ENCODE results near the gene SMYD1.

The SMYD1 gene

DNA sequence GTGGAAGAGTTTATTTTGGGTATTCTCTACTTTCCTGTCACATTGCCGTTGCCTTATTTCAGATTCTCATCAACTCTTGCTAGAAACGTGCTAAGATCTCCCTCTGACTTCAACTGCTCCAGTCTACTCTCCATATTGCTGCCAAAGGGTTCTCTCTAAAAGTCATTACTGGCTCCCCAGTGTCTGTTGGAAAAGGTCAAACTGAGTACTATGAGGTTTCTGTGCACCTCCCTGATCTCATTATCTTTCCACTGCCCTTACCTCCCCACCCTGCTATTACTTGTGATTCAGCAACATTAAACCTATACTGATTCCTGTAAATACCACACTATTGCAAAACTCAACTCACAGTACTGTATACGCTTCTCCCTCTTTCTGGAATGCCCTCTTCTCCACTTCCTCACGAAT is 10.2 kb upstream of the SMYD1 start:
- no peak for DNase-seq (ENCODE audit: low spot score)

DNA sequence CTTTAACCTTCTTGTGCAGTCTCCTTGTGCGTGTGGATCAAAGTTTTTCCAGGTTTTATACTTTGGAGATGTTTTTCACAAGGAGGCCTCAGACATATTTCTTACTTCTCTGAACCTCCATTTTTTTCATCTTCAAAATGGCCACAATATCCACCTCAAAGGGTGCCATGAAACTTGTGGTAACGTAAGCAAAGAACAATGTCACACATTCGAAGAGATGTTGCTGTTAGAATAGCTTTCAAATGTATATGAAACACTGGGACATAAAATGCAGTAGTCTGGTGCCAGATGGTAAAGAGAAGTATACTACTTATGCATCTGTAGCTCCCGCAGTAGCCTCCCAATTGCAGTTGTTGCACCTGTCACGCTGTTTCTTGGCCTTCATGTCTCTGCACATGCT is 9.4 kb upstream of the SMYD1 start:
- no peak for DNase-seq (ENCODE audit: low spot score)

DNA sequence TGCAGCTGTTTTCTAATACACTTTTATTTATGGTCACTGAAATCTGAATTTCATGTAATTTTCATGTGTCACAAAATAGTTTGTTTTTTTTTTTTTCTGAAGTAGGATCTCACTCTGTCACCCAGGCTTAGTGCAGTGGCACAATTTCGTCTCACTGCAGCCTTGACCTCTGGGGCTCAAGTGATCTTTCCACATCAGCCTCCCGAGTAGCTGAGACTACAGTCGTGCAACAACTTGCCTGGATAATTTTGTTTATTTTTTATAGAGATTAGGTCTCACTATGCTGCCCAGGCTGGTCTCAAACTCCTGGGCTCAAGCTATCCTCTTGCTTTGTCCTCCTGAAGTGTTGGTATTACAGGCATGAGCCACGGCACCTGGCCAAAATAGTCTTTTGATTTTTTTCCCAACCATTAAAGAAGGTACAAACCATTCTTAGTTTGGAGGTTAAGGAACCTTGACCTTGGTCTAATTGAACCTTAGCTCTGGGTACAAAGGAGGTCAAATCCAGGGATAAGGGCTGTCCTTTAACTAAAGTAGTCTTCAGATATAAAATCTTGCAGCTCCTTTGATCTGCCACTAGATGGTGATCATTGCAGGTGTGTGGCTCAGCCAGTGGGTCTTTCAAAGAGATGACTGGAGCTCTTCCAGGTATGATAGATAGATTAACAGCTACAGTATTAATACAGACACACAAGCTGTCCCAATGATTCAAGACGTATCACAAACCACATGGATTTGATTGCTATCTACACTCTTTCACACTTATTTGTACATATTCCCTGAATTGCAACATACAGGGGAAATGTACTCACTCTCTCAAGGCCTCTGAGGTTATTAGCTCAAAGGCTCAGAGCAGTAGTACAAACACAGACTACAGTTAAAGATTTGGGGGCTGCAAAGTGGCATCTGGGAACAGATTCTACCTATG is 7.4 kb upstream of the SMYD1 start:
- DNase-seq (ENCODE audit: low spot score), result peak; percentile 68

DNA sequence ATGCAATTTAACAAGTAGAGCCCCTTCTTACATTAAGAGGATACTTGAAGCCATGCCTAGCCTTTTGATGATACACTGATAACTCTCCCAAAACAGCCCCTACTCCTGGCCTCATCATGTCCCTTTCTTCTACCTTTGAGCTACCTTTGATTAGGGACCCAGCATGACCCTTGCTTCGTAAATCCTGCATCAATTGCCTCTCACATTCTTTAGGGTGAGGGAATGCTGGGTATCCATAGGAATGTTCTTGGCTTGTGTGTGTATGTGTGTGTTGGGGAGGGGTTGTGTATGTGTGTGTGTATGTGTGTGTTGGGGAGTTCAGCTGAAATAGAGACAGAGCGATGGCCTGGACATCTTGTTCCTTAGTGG is 6.7 kb upstream of the SMYD1 start:
- no peak for DNase-seq (ENCODE audit: low spot score)

DNA sequence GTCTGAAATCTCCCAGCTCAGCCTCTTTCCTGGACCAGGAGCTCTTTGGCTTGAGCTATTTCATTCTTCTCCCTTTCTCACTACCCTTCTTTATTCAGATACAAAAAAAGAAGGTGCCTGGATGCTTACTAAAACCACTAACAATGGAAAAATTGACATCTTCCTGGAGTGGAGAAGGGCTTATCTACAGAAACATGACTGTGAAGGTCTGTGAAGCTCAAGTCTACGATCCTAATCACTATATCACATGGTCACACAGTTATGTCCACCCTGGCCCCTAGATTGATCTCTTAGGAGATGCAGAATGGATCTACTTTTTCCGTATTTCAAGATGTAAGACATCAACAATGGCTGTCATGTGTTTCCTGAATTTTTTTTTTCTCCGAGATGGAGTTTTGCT is 6.3 kb upstream of the SMYD1 start:
- DNase-seq (ENCODE audit: low spot score), result no peak

DNA sequence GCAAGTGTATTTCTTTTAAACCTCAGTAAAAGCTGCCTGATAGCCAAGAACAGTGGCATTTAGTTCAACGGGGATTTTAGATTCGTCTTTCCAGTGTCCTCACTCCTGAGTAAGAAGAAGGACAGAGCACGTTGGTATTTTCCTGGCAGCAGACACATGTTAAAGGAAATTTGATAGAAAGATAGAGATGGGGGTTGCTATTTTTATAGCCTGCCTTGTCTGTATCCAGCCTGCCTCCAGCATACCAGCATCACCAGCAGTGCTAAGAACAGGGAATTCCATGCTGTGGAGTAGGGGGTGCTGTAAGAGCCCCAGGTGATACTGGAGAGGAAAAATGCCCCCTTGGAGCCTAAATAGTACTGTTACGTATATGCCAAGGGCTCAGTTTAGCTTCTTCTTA is 1.1 kb upstream of the SMYD1 start:
- DNase-seq (ENCODE audit: low spot score), result no peak

DNA sequence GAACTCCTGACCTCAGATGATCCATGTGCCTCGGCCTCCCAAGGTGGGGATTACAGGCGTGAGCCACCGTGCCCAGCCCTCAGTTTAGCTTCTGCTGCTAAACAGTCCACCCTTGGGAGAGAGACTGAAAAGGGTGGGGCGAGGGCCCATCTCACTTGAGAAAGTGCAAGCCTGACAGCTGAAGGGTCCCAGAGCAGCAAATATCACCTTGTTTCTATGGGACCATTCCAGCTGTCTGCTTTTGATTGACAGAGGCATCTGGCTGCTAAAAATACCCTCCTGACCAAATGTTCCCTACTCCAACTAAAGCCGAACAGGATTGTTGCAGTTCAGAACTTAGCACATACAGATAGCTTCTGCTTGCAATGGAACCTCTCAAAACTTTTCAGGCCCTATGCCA is 436 bp upstream of the SMYD1 start:
- no peak for DNase-seq (ENCODE audit: low spot score)

DNA sequence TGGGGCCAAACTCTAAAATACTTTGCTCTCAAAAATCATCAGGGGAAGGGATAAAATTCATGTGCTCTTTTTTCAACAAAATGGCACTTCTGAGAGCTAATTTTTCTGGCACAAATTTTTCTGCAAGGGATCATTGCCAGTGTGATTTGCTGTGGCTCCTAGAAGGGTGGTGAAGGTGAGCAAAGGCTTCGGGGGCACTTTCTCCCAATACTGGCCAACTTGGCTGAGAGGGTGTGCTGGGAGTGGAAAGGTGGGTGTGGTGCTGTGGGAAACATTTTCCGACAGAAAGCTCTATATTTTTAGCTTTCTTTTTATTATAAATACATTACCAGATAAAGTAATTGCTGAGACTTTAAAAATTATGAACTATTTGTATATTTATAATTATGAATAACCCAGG is 419 bp downstream of the SMYD1 start:
- no peak for DNase-seq (ENCODE audit: low spot score)

DNA sequence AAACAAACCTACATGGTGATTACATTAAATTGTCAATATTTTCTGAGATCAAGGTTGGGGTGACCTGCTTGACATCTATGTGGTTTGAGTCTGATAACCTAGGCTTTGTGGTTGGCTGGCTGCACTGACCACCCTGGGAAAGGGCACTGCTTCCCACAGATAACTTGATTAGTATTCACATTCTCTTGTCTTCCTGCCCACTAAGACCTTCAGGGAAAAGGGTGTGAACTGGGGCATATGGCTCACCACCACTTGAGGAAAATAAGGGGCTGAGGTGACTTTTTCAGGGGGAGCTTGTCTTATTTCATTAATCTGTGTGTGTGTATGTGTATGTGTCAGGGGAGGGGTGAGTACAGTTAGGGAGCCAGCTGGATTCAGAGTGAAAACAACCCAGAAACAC is 1.5 kb downstream of the SMYD1 start:
- no peak for DNase-seq (ENCODE audit: low spot score)

DNA sequence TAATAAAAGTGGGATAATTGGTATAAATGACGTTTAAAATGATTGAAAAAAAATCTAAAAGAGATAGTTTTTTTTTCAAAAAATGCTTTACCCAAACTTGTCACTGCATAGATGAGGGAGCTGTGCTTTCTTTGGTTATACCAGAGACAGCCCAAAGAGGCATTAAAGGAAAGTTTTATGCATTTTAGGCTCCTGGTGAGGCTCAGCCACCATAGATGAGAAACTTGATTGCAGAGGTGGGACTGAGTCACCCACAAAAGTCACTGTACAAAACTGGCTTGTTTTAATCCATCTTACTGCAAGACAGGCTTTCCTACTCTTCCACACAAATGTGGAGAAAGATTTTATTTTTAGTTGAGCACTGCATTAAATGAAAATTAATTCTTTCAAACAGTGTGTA is 2.4 kb downstream of the SMYD1 start:
- no peak for DNase-seq (ENCODE audit: low spot score)

DNA sequence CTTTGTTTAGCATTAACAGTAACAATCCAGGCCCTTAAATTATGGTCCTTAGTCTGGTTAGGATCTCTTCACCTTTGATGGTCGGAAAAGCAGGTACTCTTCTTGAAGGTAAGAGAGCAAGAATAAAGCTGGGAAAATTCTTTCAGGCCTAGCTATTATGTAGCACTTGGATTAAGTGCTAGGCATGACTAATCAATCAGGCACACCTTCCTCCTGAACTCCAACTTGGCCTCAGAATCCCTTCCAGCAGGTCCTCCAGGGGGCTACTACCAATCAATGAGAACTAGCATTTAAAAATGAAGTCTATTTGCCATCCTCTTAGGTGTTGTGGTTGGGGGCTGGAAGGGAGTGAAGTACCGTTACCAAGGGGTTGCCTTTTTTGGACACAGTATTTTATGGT is 3.7 kb downstream of the SMYD1 start:
- DNase-seq (ENCODE audit: low spot score), result no peak

DNA sequence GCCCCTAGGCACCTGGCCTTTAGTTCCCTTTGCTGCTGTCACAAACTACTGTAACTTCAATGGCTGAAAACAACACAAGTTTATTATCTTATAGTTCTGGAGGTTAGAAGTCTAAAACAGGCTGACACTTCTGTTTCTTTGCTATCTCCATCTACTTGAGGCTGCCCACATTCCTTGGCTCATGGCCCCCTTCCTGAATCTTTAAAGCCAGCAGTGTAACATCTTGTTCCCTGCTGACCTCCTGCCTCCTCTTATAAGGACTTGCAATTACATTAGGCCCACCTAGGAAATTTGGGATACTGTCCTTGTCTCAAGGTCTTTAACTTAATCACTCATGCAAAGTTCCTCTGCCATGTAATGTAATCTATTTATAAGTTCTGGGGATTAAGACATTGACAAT is 6.5 kb downstream of the SMYD1 start:
- DNase-seq (ENCODE audit: low spot score), result no peak

DNA sequence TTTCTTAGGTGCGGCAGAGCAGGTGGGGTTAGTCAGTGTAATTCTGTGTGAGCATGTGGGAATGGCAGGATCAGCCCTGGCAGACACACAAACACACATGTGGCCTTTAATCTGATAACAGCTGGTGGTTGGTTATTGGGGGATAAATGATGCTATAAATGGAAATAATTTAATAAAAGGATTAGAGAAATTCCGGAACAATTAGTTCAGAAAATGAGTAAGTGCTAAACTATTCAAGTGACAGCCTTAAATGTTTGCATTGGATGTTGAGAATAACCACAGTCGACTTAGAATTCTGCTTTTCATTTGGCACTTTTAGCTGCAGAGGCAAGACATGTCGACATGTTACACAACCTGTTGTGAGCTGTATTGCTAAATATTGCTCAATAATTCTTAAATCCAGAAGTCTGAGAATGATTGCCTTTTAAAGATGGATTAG is 7.2 kb downstream of the SMYD1 start:
- peak; percentile 78 for DNase-seq (ENCODE audit: low spot score)

DNA sequence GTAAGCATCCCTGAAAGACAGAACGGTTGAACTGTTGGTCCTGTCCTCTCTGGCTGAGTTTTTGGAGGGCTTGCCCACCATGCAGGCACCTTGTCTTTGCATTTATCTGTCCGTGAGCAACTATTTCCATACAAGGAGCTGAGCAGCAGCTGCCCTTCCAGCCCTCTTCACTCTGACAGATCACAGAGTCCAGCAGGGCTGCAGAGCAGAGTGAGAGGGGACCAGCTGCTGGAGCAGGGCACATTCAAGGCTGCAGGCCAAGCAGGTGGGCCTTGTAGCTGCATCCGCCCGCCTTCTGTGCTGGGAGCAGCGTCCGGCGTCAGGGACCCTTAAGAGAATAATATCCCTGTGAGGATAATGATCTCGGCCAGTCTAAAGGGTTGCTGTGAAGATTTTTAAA is 9.5 kb downstream of the SMYD1 start:
- no peak for DNase-seq (ENCODE audit: low spot score)

DNA sequence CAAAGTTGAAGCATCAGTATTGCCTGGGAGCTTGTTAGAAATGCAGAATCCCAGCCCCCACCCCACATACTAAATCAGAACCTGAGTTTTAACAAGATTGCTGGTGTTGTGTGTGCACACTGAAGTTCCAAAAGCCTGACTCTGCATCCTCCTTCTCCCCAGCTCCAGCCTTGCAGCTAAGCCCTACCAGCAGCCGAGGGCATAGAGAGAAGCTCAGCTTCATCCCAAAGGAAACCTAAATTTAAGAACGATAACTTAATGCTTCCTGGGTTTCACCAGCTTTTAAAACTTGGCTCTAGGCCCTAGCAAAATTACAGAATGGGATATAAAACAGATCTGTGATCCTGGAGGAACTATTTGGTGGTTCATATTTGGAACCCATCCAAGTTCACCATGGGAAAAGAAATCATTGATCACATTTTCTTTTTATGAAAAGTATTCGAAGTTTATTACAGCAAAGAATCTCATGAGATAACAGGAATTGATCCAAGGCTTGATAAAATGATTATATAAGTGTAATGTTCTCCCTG is 11.1 kb downstream of the SMYD1 start:
- DNase-seq (ENCODE audit: low spot score), result no peak

DNA sequence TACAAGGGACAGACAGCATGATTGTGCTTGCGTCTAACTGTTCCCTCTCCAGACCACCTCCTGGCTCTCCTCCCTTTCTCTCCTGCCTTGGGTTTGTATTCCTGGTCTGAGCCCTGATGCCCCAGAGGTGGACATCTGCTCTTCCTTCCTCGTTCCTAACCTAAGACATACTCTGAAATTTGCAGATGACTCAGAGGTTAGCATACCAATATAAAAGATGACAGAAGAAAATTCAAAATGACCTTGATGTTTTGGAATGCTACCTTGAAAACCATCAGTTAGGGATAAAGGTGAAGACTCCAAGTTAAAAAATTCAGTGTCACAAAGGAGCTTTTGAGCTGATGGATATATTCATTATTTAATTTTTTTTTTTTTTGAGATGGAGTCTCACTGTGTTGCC is 12.9 kb downstream of the SMYD1 start:
- DNase-seq (ENCODE audit: low spot score), result no peak

DNA sequence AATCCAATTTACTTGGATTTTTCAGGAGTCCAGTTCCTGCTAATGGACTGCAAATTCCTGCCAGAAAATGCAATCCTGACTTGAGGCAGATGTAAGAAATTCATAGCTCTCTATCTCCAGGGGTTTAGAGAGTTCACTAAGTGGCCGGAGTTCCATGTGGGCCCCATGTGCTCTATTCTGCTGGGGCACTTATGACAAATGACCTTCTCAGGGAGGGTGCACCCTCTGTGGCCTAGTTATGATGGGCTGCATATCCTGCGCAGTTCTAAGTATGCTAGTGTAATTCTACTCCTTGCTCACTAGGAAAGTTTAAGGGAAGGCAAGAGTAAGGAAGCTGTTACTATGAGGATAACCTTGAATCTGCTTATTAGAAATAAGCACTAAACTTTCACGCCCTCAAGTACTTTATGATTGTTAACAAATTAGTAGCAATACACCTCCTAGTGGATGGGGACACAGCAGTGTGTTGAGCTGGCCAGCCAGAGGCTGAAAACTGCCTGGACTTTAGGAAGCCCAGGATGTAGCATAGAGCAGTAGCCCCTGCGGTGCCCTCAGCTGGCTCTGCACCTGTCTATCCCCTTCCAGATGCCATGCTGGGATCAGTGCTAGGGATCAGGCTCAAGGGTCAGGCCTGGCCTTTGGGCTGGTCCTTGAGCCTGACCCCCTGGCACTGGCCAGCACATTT is 14.4 kb downstream of the SMYD1 start:
- no peak for DNase-seq (ENCODE audit: low spot score)

DNA sequence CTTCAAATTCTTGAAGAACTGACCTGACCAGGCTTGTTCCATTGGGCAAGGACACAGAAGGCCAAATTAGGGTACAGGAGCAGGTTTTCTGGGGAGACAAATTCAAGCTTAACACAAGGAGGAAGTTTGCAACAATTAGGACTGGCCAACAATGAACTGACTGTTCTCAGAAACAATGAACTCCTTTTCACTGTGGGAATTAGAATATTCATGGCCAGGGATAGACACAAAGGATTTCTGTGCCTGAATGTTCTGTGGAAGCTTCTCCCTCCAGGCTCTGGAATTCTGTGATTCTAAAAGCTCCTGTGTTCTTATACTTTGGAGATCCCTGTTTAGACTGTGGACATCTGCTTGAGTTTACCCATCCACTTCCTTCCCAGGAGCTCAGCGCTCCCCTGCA is 15.2 kb downstream of the SMYD1 start:
- DNase-seq (ENCODE audit: low spot score), result no peak

DNA sequence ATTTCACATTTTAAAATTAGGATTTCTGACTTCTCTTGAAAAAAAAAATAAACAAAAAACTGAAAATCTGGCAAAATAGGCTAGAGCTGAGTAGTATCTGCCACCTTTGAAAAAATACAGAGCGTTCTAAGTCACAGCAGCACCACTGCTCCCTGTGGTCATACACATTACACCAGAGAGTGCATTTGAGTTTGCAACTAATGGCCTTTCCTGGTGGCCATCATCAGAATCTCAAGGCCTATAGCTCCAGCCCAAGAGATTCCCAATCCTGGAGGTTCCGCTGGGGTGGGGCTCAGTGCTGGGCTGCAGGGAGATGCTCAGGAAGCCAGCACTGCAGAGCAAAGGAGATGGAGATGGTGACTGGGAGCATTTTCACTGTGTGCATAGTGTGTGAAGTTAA is 17.5 kb downstream of the SMYD1 start:
- DNase-seq (ENCODE audit: low spot score), result no peak

DNA sequence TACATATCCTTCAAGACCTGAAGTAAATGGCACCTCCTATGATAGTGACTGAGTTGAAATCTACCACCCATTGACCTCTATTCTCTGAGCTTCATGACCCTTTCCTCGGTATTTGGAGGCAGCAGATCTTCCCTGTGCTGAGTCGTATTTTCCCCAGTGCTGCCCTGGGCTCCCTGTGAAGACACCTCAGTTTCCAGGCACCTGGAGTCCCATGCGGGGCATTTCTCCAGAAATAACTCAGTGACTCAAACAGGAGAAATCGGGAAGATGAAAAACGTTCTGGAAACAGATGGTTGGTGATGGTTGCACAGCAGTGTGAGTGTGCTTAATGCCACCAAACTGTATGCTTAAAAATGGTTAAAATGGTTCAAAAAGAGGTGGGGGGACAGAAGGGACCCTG is 18.0 kb downstream of the SMYD1 start:
- DNase-seq (ENCODE audit: low spot score), result no peak

DNA sequence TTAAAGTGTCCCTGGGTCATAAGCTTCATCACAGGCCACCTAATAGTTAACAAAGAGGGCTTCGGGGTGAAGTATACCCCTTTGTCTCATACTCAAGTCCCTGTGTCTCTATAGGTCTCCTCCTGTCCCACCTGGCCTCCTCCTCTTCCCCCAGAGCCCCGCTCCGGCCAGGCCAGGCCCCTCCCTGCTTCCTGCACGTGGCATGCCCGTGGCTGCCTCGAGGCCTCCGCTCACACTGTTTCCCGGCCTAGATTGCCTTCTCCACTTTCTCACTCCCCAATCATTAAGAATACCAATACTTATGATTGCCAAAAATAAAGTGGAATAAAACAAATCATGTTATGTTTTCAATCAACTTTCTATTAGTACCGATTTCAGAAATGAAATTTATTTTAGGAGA is 18.8 kb downstream of the SMYD1 start:
- no peak for DNase-seq (ENCODE audit: low spot score)

DNA sequence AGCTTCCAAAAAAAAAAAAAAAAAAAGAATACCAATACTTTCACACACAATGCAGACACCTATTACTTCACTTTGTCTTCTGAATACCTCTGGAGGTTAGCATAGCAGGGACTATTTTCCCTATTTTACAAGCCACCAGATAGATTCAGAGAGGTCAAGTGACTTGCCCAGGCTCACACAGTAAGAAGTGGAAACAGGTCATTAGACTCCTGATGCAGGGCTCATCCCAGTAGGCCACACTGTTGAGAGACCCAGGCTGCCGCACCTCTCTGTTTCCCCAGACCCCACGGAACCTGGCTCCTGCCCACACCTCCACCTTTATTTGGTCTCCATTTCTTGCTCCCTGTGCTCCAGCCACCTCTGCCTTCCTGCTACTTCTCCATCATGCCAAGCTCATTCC is 19.4 kb downstream of the SMYD1 start:
- no peak for DNase-seq (ENCODE audit: low spot score)

DNA sequence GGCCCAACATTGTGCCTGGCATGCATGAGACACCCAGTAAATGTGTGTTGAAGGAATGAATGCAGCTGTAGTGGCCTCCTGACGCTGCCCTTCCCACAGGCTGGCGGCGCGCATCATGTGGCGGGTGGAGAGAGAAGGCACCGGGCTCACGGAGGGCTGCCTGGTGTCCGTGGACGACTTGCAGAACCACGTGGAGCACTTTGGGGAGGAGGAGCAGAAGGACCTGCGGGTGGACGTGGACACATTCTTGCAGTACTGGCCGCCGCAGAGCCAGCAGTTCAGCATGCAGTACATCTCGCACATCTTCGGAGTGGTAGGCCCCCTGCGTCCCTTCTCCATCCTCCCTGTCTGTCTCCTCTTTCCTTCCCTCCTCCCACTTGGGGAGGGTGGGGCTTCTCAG is 20.1 kb downstream of the SMYD1 start:
- no peak for DNase-seq (ENCODE audit: low spot score)

DNA sequence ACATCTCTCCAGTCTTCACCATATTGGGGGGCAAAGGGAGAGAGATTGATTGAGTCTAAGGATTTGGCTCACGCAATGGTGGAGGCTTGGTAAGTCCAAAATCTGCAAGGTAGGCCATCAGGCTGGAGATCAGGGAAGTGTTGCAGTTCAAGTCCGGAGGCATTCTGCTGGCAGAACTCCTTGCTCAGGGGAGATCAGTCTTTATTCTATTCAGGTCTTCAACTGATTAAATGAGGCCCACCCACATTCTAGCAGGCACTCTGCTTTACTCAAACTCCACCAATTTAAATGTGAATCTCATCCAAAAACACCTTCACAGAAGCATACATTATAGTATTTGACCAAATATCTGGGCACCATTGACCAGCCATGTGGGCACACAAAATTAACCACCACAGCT is 21.4 kb downstream of the SMYD1 start:
- no peak for DNase-seq (ENCODE audit: low spot score)
